Gastroesophageal sphincter (tissue), 4 donors: ENCODE measurements around the gene MICALL2. TPM values are rescaled to one million over a fixed set of nuclear protein-coding genes. Genes with fewer than 3 reads are reported as not detected.

ENCODE experiments used
- ATAC-seq: fragments of 150-250 bp; one replicate; pipeline ENCODE4 v1.9.1; 2016; ENCODE audit warnings: mild to moderate bottlenecking, moderate library complexity
- H3K27ac ChIP-seq, 4 donors: fragments of 200-600 bp; sonication (generic) in 3 of 4; 1 replicate in 3 of 4; 2 replicates in 1 of 4; pipeline ENCODE4 v1.5.1; 2016 to 2019
- H3K27me3 ChIP-seq: fragments of 200-600 bp; sonication (generic); one replicate; pipeline ENCODE4 v1.5.1; 2019
- H3K36me3 ChIP-seq, 2 donors: fragments of 200-600 bp; sonication (generic); one replicate each; pipeline ENCODE4 v1.5.1; 2019; ENCODE audit warnings: control low read depth in 1 of 2
- H3K4me1 ChIP-seq, 3 donors: fragments of 200-600 bp; sonication (generic); 1 replicate in 2 of 3; 2 replicates in 1 of 3; pipeline ENCODE4 v1.5.1; 2016 to 2019; ENCODE audit warnings: control low read depth in 2 of 3
- H3K4me3 ChIP-seq, 2 donors: fragments of 200-600 bp; sonication (generic); one replicate each; pipeline ENCODE4 v1.5.1; 2019; ENCODE audit warnings: mild to moderate bottlenecking in 1 of 2, moderate library complexity in 1 of 2
- H3K9me3 ChIP-seq, 3 donors: fragments of 200-600 bp; sonication (generic); one replicate each; pipeline ENCODE4 v1.5.1; 2017 to 2019; ENCODE audit warnings: control low read depth in 2 of 3
- CTCF ChIP-seq, 4 experiments: fragments of 200-600 bp in 2 of 4; fragments of 450-650 bp in 2 of 4; sonication (generic) in 1 of 4; IDR thresholded peaks; one replicate each; pipeline ENCODE4 v1.5.1; 2017 to 2019; ENCODE audit warnings: antibody characterized with exemption in 4 of 4, mild to moderate bottlenecking in 2 of 4, moderate library complexity in 2 of 4
- EP300 ChIP-seq: sonication (generic); formaldehyde crosslinking; IDR thresholded peaks from one replicate; pipeline ENCODE4 v1.6.1; 2017; ENCODE audit warnings: antibody characterized with exemption, mild to moderate bottlenecking
- POLR2A ChIP-seq, 2 donors: fragments of 450-650 bp; IDR thresholded peaks; one replicate each; pipeline ENCODE4 v1.6.1; 2017; ENCODE audit warnings: antibody characterized with exemption in 2 of 2, mild to moderate bottlenecking in 2 of 2, moderate library complexity in 1 of 2
- POLR2AphosphoS5 ChIP-seq: sonication (generic); formaldehyde crosslinking; IDR thresholded peaks from one replicate; pipeline ENCODE4 v1.6.1; 2017; ENCODE audit warnings: antibody characterized with exemption
- WGBS, 2 donors: methylation state at CpG; one replicate each; pipeline ENCODE4 v1.1.5; 2018; ENCODE audit warnings: low coverage in 1 of 2; 5-methylcytosine and 5-hydroxymethylcytosine counted together
- total RNA-seq, 4 donors: library from RNA; depleted of rRNA; stranded (reverse); fragments of >200 nt; gene quantifications; one replicate each; pipeline ENCODE4 v1.1.0, GENCODE V29; 2016

The MICALL2 gene
- total RNA-seq, 4 donors from 2014 or later: 6.6 to 19.5 (median 15.0) TPM

- H3K9me3 ChIP-seq: no peaks in the 10 kb centered on the region
- H3K27ac ChIP-seq: no peak overlapping the region
- H3K27me3 ChIP-seq: no peaks in the 10 kb centered on the region
- H3K4me1 ChIP-seq: peaks cover 0 to 10% (median 6%) of the 10 kb centered on the region in 3 donors
- H3K4me3 ChIP-seq: no peak overlapping the region
- WGBS, 2 donors: no CpG with 5 or more reads among the region's 15 CpGs
- ATAC-seq: no peak
- TF ChIP-seq POLR2AphosphoS5: no peak
- TF ChIP-seq POLR2A (IDR thresholded peaks at IDR 0.05): no peak
- no peak for TF ChIP-seq EP300
- peaks cover 0 to 99% of the 10 kb centered on the region in 2 donors for H3K36me3 ChIP-seq
Observed at GRCh38 chr7:1476859-1477258, 17.6 kb upstream of the MICALL2 start.

- WGBS, 2 donors: no CpG with 5 or more reads among the region's 22 CpGs
- no peaks in the 10 kb centered on the region for H3K9me3 ChIP-seq
- H3K36me3 ChIP-seq: peaks cover 0 to 99% of the 10 kb centered on the region in 2 donors
- ATAC-seq: no peak
- H3K27ac ChIP-seq: no peak overlapping the region
- no peak overlapping the region for H3K4me3 ChIP-seq
- peaks cover 0 to 10% (median 6%) of the 10 kb centered on the region in 3 donors for H3K4me1 ChIP-seq
- TF ChIP-seq POLR2A (IDR thresholded peaks at IDR 0.05): no peak
- no peak for TF ChIP-seq POLR2AphosphoS5
- no peaks in the 10 kb centered on the region for H3K27me3 ChIP-seq
Observed at GRCh38 chr7:1475991-1476390, 16.7 kb upstream of the MICALL2 start.

- no peak for ATAC-seq
- TF ChIP-seq POLR2AphosphoS5: no peak
- no peak for TF ChIP-seq POLR2A (IDR thresholded peaks at IDR 0.05)
- TF ChIP-seq CTCF (IDR thresholded peaks at IDR 0.05): no peak
- no peak for TF ChIP-seq EP300
- peaks cover 0 to 10% (median 6%) of the 10 kb centered on the region in 3 donors for H3K4me1 ChIP-seq
- H3K4me3 ChIP-seq: no peak overlapping the region
- 93% methylated on average over 5 of the region's 17 CpGs; no CpG with 5 or more reads in 1 of the 2 donors for WGBS, 2 donors
- no peak overlapping the region for H3K27ac ChIP-seq
- peaks cover 0 to 99% of the 10 kb centered on the region in 2 donors for H3K36me3 ChIP-seq
- no peaks in the 10 kb centered on the region for H3K9me3 ChIP-seq
- no peaks in the 10 kb centered on the region for H3K27me3 ChIP-seq
Observed at GRCh38 chr7:1475393-1475792, 16.1 kb upstream of the MICALL2 start.

- H3K9me3 ChIP-seq: no peaks in the 10 kb centered on the region
- H3K36me3 ChIP-seq: peaks cover 0 to 99% of the 10 kb centered on the region in 2 donors
- 55 to 86% methylated on average over 2 to 4 of the region's 24 CpGs for WGBS, 2 donors
- H3K27me3 ChIP-seq: no peaks in the 10 kb centered on the region
- H3K27ac ChIP-seq: no peak overlapping the region
- H3K4me1 ChIP-seq: peaks cover 0 to 10% (median 6%) of the 10 kb centered on the region in 3 donors
- no peak for ATAC-seq
- TF ChIP-seq CTCF (IDR thresholded peaks at IDR 0.05) (no peak), EP300 (no peak), POLR2A (IDR thresholded peaks at IDR 0.05) (no peak), POLR2AphosphoS5 (no peak)
- H3K4me3 ChIP-seq: no peak overlapping the region
Observed at GRCh38 chr7:1474736-1475135, 15.5 kb upstream of the MICALL2 start.

- Histone ChIP-seq H3K9me3 (no peaks in the 10 kb centered on the region), H3K36me3 (peaks cover 0 to 99% of the 10 kb centered on the region in 2 donors), H3K4me3 (no peak overlapping the region), H3K4me1 (peaks cover 0 to 10% (median 6%) of the 10 kb centered on the region in 3 donors), H3K27ac (no peak overlapping the region), H3K27me3 (no peaks in the 10 kb centered on the region)
- peak; percentile 82 for ATAC-seq
- no CpG with 5 or more reads among the region's 37 CpGs for WGBS, 2 donors
- TF ChIP-seq CTCF (IDR thresholded peaks at IDR 0.05) (peak in 3 of 4 experiments; percentile 95 to 97 (median 97)), EP300 (no peak), POLR2AphosphoS5 (peak; percentile 46), POLR2A (IDR thresholded peaks at IDR 0.05) (no peak)
Observed at GRCh38 chr7:1473864-1474512, 14.7 kb upstream of the MICALL2 start.

GRCh38 chr7:1470901-1471300 lies 11.6 kb upstream of the MICALL2 start:
- TF ChIP-seq POLR2A (IDR thresholded peaks at IDR 0.05): no peak
- TF ChIP-seq CTCF (IDR thresholded peaks at IDR 0.05): no peak
- no peak for TF ChIP-seq POLR2AphosphoS5
- TF ChIP-seq EP300: no peak
- no peak for ATAC-seq
- H3K27ac ChIP-seq: no peak overlapping the region
- no CpG with 5 or more reads among the region's 21 CpGs for WGBS, 2 donors
- no peaks in the 10 kb centered on the region for H3K27me3 ChIP-seq
- peaks cover 0 to 26% (median 22%) of the 10 kb centered on the region in 3 donors for H3K4me1 ChIP-seq
- no peak overlapping the region for H3K4me3 ChIP-seq
- H3K36me3 ChIP-seq: peaks cover 0 to 76% of the 10 kb centered on the region in 2 donors
- H3K9me3 ChIP-seq: no peaks in the 10 kb centered on the region
